Skeletal muscle satellite cell (primary cell): ENCODE results near the gene ADPRHL1.

Experiments used
- H3K27me3 ChIP-seq: 2 replicates; pipeline ENCODE4 v1.7.0; 2013; ENCODE audit warnings: low read length; ENCODE audit not compliant: control insufficient read depth, insufficient read depth
- H3K36me3 ChIP-seq: 2 replicates; pipeline ENCODE4 v1.7.0; 2013; ENCODE audit warnings: mild to moderate bottlenecking, control low read depth, low read length; ENCODE audit not compliant: insufficient read depth
- H3K4me1 ChIP-seq: 2 replicates; pipeline ENCODE4 v1.7.0; 2013; ENCODE audit warnings: low read length; ENCODE audit not compliant: control insufficient read depth, insufficient read depth
- H3K4me2 ChIP-seq: 2 replicates; pipeline ENCODE4 v1.7.0; 2013; ENCODE audit warnings: mild to moderate bottlenecking, low read length
- H3K4me3 ChIP-seq: 2 replicates; pipeline ENCODE4 v1.7.0; 2013; ENCODE audit warnings: low read length
- H3K9ac ChIP-seq: 2 replicates; pipeline ENCODE4 v1.7.0; 2013; ENCODE audit warnings: mild to moderate bottlenecking, low read depth, low read length, moderate library complexity
- H3K9me3 ChIP-seq: replicated peaks from 2 replicates; pipeline ENCODE4 v1.7.0; 2013; ENCODE audit warnings: mild to moderate bottlenecking, control low read depth, low read length

Gene ADPRHL1

GRCh38 chr13:113465300-113465699 lies 12.0 kb upstream of the ADPRHL1 start:
- Histone ChIP-seq H3K9me3 (no peaks in the 10 kb centered on the region), H3K36me3 (peaks cover 24% of the 10 kb centered on the region), H3K4me3 (no peak overlapping the region), H3K27me3 (no peaks in the 10 kb centered on the region), H3K9ac (no peak overlapping the region), H3K4me2 (no peak overlapping the region), H3K4me1 (no peaks in the 10 kb centered on the region)

- H3K4me1 ChIP-seq: no peaks in the 10 kb centered on the region
- H3K27me3 ChIP-seq: no peaks in the 10 kb centered on the region
- no peak overlapping the region for H3K4me3 ChIP-seq
- H3K4me2 ChIP-seq: no peak overlapping the region
- H3K9ac ChIP-seq: no peak overlapping the region
- peaks cover 32% of the 10 kb centered on the region for H3K36me3 ChIP-seq
- no peaks in the 10 kb centered on the region for H3K9me3 ChIP-seq
Measured at GRCh38 chr13:113464476-113464875, 11.2 kb upstream of the ADPRHL1 start.

- no peak overlapping the region for H3K4me3 ChIP-seq
- no peaks in the 10 kb centered on the region for H3K4me1 ChIP-seq
- H3K9me3 ChIP-seq: no peaks in the 10 kb centered on the region
- H3K27me3 ChIP-seq: no peaks in the 10 kb centered on the region
- H3K9ac ChIP-seq: no peak overlapping the region
- no peak overlapping the region for H3K4me2 ChIP-seq
- H3K36me3 ChIP-seq: peaks cover 51% of the 10 kb centered on the region
Measured at GRCh38 chr13:113461022-113461751, 7.9 kb upstream of the ADPRHL1 start.

GRCh38 chr13:113460599-113460998 lies 7.3 kb upstream of the ADPRHL1 start:
- Histone ChIP-seq H3K4me2 (no peak overlapping the region), H3K4me1 (no peaks in the 10 kb centered on the region), H3K36me3 (peaks cover 54% of the 10 kb centered on the region), H3K9ac (no peak overlapping the region), H3K4me3 (no peak overlapping the region), H3K27me3 (no peaks in the 10 kb centered on the region), H3K9me3 (no peaks in the 10 kb centered on the region)

- no peaks in the 10 kb centered on the region for H3K27me3 ChIP-seq
- no peak overlapping the region for H3K9ac ChIP-seq
- no peaks in the 10 kb centered on the region for H3K9me3 ChIP-seq
- no peaks in the 10 kb centered on the region for H3K4me1 ChIP-seq
- no peak overlapping the region for H3K4me3 ChIP-seq
- peaks cover 58% of the 10 kb centered on the region for H3K36me3 ChIP-seq
- no peak overlapping the region for H3K4me2 ChIP-seq
Measured at GRCh38 chr13:113460064-113460555, 6.8 kb upstream of the ADPRHL1 start.

GRCh38 chr13:113458253-113459065 lies 5.2 kb upstream of the ADPRHL1 start:
- no peak overlapping the region for H3K4me2 ChIP-seq
- no peaks in the 10 kb centered on the region for H3K9me3 ChIP-seq
- H3K9ac ChIP-seq: no peak overlapping the region
- no peak overlapping the region for H3K4me3 ChIP-seq
- no peaks in the 10 kb centered on the region for H3K27me3 ChIP-seq
- H3K4me1 ChIP-seq: no peaks in the 10 kb centered on the region
- peaks cover 66% of the 10 kb centered on the region for H3K36me3 ChIP-seq

- Histone ChIP-seq H3K9me3 (no peaks in the 10 kb centered on the region), H3K4me2 (no peak overlapping the region), H3K4me3 (no peak overlapping the region), H3K36me3 (peaks cover 71% of the 10 kb centered on the region), H3K4me1 (no peaks in the 10 kb centered on the region), H3K9ac (no peak overlapping the region), H3K27me3 (no peaks in the 10 kb centered on the region)
Measured at GRCh38 chr13:113457510-113457909, 4.2 kb upstream of the ADPRHL1 start.

- Histone ChIP-seq H3K4me3 (no peak overlapping the region), H3K4me1 (no peaks in the 10 kb centered on the region), H3K9ac (no peak overlapping the region), H3K36me3 (peaks cover 65% of the 10 kb centered on the region), H3K9me3 (no peaks in the 10 kb centered on the region), H3K4me2 (no peak overlapping the region), H3K27me3 (no peaks in the 10 kb centered on the region)
Measured at GRCh38 chr13:113456116-113456702, 2.9 kb upstream of the ADPRHL1 start.

GRCh38 chr13:113455384-113455783 lies 2.1 kb upstream of the ADPRHL1 start:
- no peak overlapping the region for H3K4me2 ChIP-seq
- no peak overlapping the region for H3K4me3 ChIP-seq
- no peaks in the 10 kb centered on the region for H3K9me3 ChIP-seq
- H3K36me3 ChIP-seq: peaks cover 57% of the 10 kb centered on the region
- H3K27me3 ChIP-seq: no peaks in the 10 kb centered on the region
- H3K9ac ChIP-seq: no peak overlapping the region
- H3K4me1 ChIP-seq: no peaks in the 10 kb centered on the region

GRCh38 chr13:113454936-113455335 lies 1.6 kb upstream of the ADPRHL1 start:
- Histone ChIP-seq H3K36me3 (peaks cover 52% of the 10 kb centered on the region), H3K27me3 (no peaks in the 10 kb centered on the region), H3K9me3 (no peaks in the 10 kb centered on the region), H3K4me2 (no peak overlapping the region), H3K4me3 (no peak overlapping the region), H3K4me1 (peaks cover 3% of the 10 kb centered on the region), H3K9ac (no peak overlapping the region)

GRCh38 chr13:113452466-113452865 lies 822 bp downstream of the ADPRHL1 start:
- no peaks in the 10 kb centered on the region for H3K27me3 ChIP-seq
- no peak overlapping the region for H3K4me2 ChIP-seq
- H3K36me3 ChIP-seq: peaks cover 30% of the 10 kb centered on the region
- peaks cover 14% of the 10 kb centered on the region for H3K4me1 ChIP-seq
- no peak overlapping the region for H3K4me3 ChIP-seq
- H3K9ac ChIP-seq: no peak overlapping the region
- no peaks in the 10 kb centered on the region for H3K9me3 ChIP-seq
